HepG2 (cell line): ENCODE measurements around the gene CAPN9. TPM values are rescaled to one million over a fixed set of nuclear protein-coding genes. Genes with fewer than 3 reads are reported as not detected.

Experiments
- ATAC-seq: fragments of 200-7000 bp; cut with Tn5 transposase; 3 replicates; pipeline ENCODE4 v1.9.1; 2020; ENCODE audit warnings: mild to moderate bottlenecking, moderate library complexity
- BruUV-seq: library from RNA; stranded (reverse); fragments of 400-500 nt; replicated peaks from 2 replicates; lab custom pipeline; 2021; lab: Mats Ljungman, UMichigan
- CTCF ChIA-PET: fragments of 300-600 bp; formaldehyde crosslinking; extraction: SDS; loops from one replicate; lab custom pipeline; 2021; ENCODE audit warnings: low total read pairs, inconsistent platforms, low intra/inter-chr PET ratio; lab: Yijun Ruan, JAX
- POLR2A ChIA-PET: fragments of 350-600 bp; sonication (Branson Sonifier 250); formaldehyde crosslinking; loops from one replicate; lab custom pipeline; 2020; ENCODE audit warnings: antibody characterized with exemption, inconsistent platforms; lab: Yijun Ruan, JAX
- DNase-seq: peaks from one replicate; pipeline ENCODE4 v3.0.0-alpha.2; 2015; ENCODE audit warnings: low spot score
- FAIRE-seq: peaks from 3 replicates; lab custom pipeline; 2011; peaks lifted over from hg19 to GRCh38; lab: Jason Lieb, UNC
- H2AFZ ChIP-seq: one replicate; pipeline ENCODE4 v1.6.1; 2011; ENCODE audit warnings: low read length, inconsistent platforms
- H3K27ac ChIP-seq: fragments of 300-600 bp; 3 replicates; pipeline ENCODE4 v1.8.0; 2011; ENCODE audit warnings: mixed run types, mild to moderate bottlenecking, mixed read lengths, low read length, inconsistent platforms; ENCODE audit not compliant: insufficient read depth; ENCODE audit errors: extremely low read length
- H3K27me3 ChIP-seq, 2 experiments: fragments of 200-600 bp in 1 of 2; 2 replicates in 1 of 2; 3 replicates in 1 of 2; pipeline versions ENCODE4 v1.6.0 to v1.8.0; 2011; ENCODE audit warnings: low read length in 2 of 2, mild to moderate bottlenecking in 2 of 2, moderate library complexity in 2 of 2, inconsistent platforms in 1 of 2; ENCODE audit not compliant: insufficient read depth in 2 of 2, control insufficient read depth in 1 of 2
- H3K36me3 ChIP-seq, 2 experiments: fragments of 200-600 bp in 1 of 2; replicated peaks in 1 of 2; 2 replicates in 1 of 2; 3 replicates in 1 of 2; pipeline versions ENCODE4 v1.5.1 to v1.8.0; 2011; ENCODE audit warnings: low read length in 2 of 2, inconsistent platforms in 1 of 2; ENCODE audit not compliant: insufficient read depth in 2 of 2, control insufficient read depth in 1 of 2
- H3K4me1 ChIP-seq: 2 replicates; pipeline ENCODE4 v1.5.1; 2012; ENCODE audit warnings: low read length, inconsistent platforms; ENCODE audit not compliant: insufficient read depth
- H3K4me2 ChIP-seq: 2 replicates; pipeline ENCODE4 v1.6.0; 2011; ENCODE audit warnings: low read depth, low read length, inconsistent platforms
- H3K4me3 ChIP-seq, 3 experiments: fragments of 200-600 bp in 1 of 3; sonication (generic), shearing (Covaris generic) in 1 of 3; replicated peaks in 1 of 3; 2 replicates each; pipeline ENCODE4 v1.5.1; 2011 to 2016; ENCODE audit warnings: low read length in 3 of 3, inconsistent platforms in 2 of 3, low read depth in 2 of 3, mild to moderate bottlenecking in 2 of 3, control low read depth in 1 of 3, mixed read lengths in 1 of 3; ENCODE audit not compliant: insufficient read depth in 1 of 3
- H3K79me2 ChIP-seq: one replicate; pipeline ENCODE4 v1.6.1; 2011; ENCODE audit warnings: low read length, inconsistent platforms; ENCODE audit not compliant: insufficient read depth
- H3K9ac ChIP-seq: 2 replicates; pipeline ENCODE4 v1.6.0; 2011; ENCODE audit warnings: mild to moderate bottlenecking, low read depth, low read length, inconsistent platforms; ENCODE audit not compliant: insufficient read depth
- H3K9me3 ChIP-seq: 2 replicates; pipeline ENCODE4 v1.5.1; 2012; ENCODE audit warnings: mild to moderate bottlenecking, low read length
- H4K20me1 ChIP-seq: 2 replicates; pipeline ENCODE4 v1.6.0; 2011; ENCODE audit warnings: inconsistent platforms, mild to moderate bottlenecking, low read length, moderate library complexity; ENCODE audit not compliant: insufficient read depth
- NFE2L1 ChIP-seq: sonication (generic); formaldehyde crosslinking; IDR thresholded peaks from 2 replicates; pipeline ENCODE4 v1.4.0; 2020; ENCODE audit warnings: missing genetic modification reagents, mild to moderate bottlenecking, borderline replicate concordance
- POGK ChIP-seq: sonication (generic); formaldehyde crosslinking; conservative IDR thresholded peaks from 2 replicates; pipeline ENCODE4 v1.8.0; 2022; ENCODE audit warnings: mild to moderate bottlenecking, moderate library complexity, missing genetic modification reagents
- REST ChIP-seq, 2 experiments: IDR thresholded peaks; 2 replicates each; pipeline ENCODE4 v1.6.1; 2011 to 2012; ENCODE audit warnings: low read length in 2 of 2, borderline replicate concordance in 1 of 2, low read depth in 1 of 2, mild to moderate bottlenecking in 1 of 2, moderate library complexity in 1 of 2
- ZNF20 ChIP-seq: sonication (generic); formaldehyde crosslinking; IDR thresholded peaks from 2 replicates; pipeline ENCODE4 v1.4.0; 2020; ENCODE audit warnings: mild to moderate bottlenecking, moderate library complexity, missing genetic modification reagents
- ZNF382 ChIP-seq: sonication (generic); formaldehyde crosslinking; IDR thresholded peaks from 2 replicates; pipeline ENCODE4 v1.5.0; 2020; ENCODE audit warnings: missing genetic modification reagents, mild to moderate bottlenecking, borderline replicate concordance
- ZNF501 ChIP-seq: sonication (generic); formaldehyde crosslinking; IDR thresholded peaks from 2 replicates; pipeline ENCODE4 v1.5.1; 2020; ENCODE audit warnings: mild to moderate bottlenecking, moderate library complexity, missing genetic modification reagents
- ZNF704 ChIP-seq: sonication (generic); formaldehyde crosslinking; IDR thresholded peaks from 2 replicates; pipeline ENCODE4 v1.8.1; 2023; ENCODE audit warnings: mild to moderate bottlenecking, inconsistent platforms, moderate library complexity, missing genetic modification reagents, borderline replicate concordance
- WGBS: methylation state at CpG from one replicate; pipeline ENCODE4 v1.1.6; 2017; ENCODE audit warnings: low lambda C conversion rate; 5-methylcytosine and 5-hydroxymethylcytosine counted together
- in situ Hi-C: cut with HindIII; loops from 2 replicates; pipeline ENCODE4 v1.10.0; 2017; ENCODE audit warnings: low pct_unique_long_range_greater_than_20kb; ENCODE audit not compliant: extremely low pct_ligation_motif_present
- intact Hi-C: fragments of 100-400 bp; cut with micrococcal nuclease; formaldehyde crosslinking; loops from one replicate; pipeline ENCODE4 v1.10.0; 2022; ENCODE audit not compliant: unreplicated experiment
- polyA plus RNA-seq, 8 experiments: library from polyadenylated mRNA; depleted of rRNA in 3 of 8; stranded (reverse) in 7 of 8; unstranded in 1 of 8; fragments of >200 nt; fragmentation: Illumina TruSeq in 4 of 8; extraction: Trizol in 4 of 8; gene quantifications; 2 replicates each; pipeline versions ENCODE4 v1.2.1 to v1.2.3, GENCODE V29; 2011 to 2016; ENCODE audit warnings: low read depth in 4 of 8, missing spikeins in 1 of 8, mixed read lengths in 1 of 8; ENCODE audit not compliant: insufficient read depth in 1 of 8
- total RNA-seq, 5 experiments: library from RNA; depleted of rRNA; stranded (reverse); fragments of >200 nt; fragmentation: Illumina TruSeq; extraction: Trizol; gene quantifications; 2 replicates each; pipeline ENCODE4 v1.2.3, GENCODE V29; 2016; ENCODE audit warnings: low read depth in 1 of 5
- TF ChIP-seq, protein P1 (sequence below): sonication (generic); formaldehyde crosslinking; IDR thresholded peaks from 2 replicates; pipeline ENCODE4 v1.4.0; 2020; ENCODE audit warnings: mild to moderate bottlenecking, low read depth, missing genetic modification reagents

CAPN9 gene
- total and polyA plus RNA-seq, 2 of the 13 experiments (the other 11 are each of a cell fraction or from before 2014, with no cell fraction given) = 0.04 to 0.31 TPM

GRCh38 chr1:230818901-230819300 is 71.7 kb downstream of the CAPN9 start:
- Histone ChIP-seq H3K9ac (no peak overlapping the region), H3K4me1 (no peaks in the 10 kb centered on the region), H3K27me3 (peaks cover 0 to 9% of the 10 kb centered on the region in 2 experiments; a peak in 2 of 5 replicates), H3K79me2 (no peaks in the 10 kb centered on the region), H2AFZ (no peak overlapping the region), H3K4me2 (no peak overlapping the region), H3K27ac (no peak overlapping the region), H3K4me3 (no peak overlapping the region), H3K9me3 (no peaks in the 10 kb centered on the region), H4K20me1 (no peaks in the 10 kb centered on the region), H3K36me3 (no peaks in the 10 kb centered on the region)
- ChIA-PET CTCF (no interaction called here), POLR2A (interaction anchor here (0.6 kb wide), 1 partner anchor 355 kb away, joined by 3 read pairs; no protein-coding TSS in a partner anchor)
- 28% methylated on average over 6 of the region's 6 CpGs for WGBS
- no TSS peak for BruUV-seq
- no peak for TF ChIP-seq ZNF20
- TF ChIP-seq NFE2L1 (CRISPR knock-in tag) = no peak
- DNase-seq (no peak), ATAC-seq (no peak), FAIRE-seq (no peak)
- intact Hi-C loops (no loop called here), in situ Hi-C loops (no loop called here)

DNA sequence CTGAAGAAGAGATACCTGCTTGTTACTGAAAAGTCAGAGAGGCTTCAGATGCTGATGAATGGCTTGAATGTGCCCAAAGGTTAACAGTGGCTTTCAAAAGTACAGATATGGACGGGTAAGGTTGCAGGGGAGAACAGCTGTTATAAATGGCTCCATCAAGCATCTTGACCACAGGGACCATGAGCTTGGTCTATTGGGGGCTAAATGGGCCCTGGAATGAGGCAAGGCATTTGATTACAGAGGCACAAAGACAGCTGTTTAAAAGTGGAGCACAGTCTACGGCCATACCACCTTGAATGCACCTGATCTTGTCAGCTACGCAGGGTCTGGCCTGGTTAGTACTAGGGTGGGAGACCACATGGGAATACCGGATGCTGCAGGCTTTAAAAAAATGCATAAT is 72.8 kb downstream of the CAPN9 start:
- no TSS peak for BruUV-seq
- Histone ChIP-seq H3K9me3 (no peaks in the 10 kb centered on the region), H3K9ac (no peak overlapping the region), H3K27me3 (peaks cover 0 to 11% of the 10 kb centered on the region in 2 experiments; a peak in 2 of 5 replicates), H3K4me3 (no peak overlapping the region), H4K20me1 (no peaks in the 10 kb centered on the region), H2AFZ (no peak overlapping the region), H3K36me3 (no peaks in the 10 kb centered on the region), H3K4me2 (no peak overlapping the region), H3K79me2 (no peaks in the 10 kb centered on the region), H3K27ac (no peak overlapping the region), H3K4me1 (no peaks in the 10 kb centered on the region)
- ChIA-PET POLR2A (no interaction called here), CTCF (no interaction called here)
- FAIRE-seq (no peak), DNase-seq (no peak), ATAC-seq (no peak)
- in situ Hi-C loops = no loop called here
- 86% methylated on average over 3 of the region's 4 CpGs for WGBS
- intact Hi-C loops = no loop called here
- TF ChIP-seq POGK (CRISPR knock-in tag) (no peak), ZNF501 (CRISPR knock-in tag) (no peak), REST (IDR thresholded peaks at IDR 0.05; ENCODE audit: borderline replicate concordance in 1 of 2, low read depth in 1 of 2, low read length in 2 of 2) (no peak), ZNF382 (CRISPR knock-in tag) (no peak), ZNF704 (CRISPR knock-in tag) (no peak)
- TF ChIP-seq, protein P1, sequence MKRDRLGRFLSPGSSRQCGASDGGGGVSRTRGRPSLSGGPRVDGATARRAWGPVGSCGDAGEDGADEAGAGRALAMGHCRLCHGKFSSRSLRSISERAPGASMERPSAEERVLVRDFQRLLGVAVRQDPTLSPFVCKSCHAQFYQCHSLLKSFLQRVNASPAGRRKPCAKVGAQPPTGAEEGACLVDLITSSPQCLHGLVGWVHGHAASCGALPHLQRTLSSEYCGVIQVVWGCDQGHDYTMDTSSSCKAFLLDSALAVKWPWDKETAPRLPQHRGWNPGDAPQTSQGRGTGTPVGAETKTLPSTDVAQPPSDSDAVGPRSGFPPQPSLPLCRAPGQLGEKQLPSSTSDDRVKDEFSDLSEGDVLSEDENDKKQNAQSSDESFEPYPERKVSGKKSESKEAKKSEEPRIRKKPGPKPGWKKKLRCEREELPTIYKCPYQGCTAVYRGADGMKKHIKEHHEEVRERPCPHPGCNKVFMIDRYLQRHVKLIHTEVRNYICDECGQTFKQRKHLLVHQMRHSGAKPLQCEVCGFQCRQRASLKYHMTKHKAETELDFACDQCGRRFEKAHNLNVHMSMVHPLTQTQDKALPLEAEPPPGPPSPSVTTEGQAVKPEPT (CRISPR knock-in tag) = no peak
